ENCODE measurements around the gene ZNG1C.
"Not testable (repeated sequence)": the region's sequence is repeated elsewhere in the genome, so short reads cannot be mapped to it uniquely, and the experiment has no call there.

DNA sequence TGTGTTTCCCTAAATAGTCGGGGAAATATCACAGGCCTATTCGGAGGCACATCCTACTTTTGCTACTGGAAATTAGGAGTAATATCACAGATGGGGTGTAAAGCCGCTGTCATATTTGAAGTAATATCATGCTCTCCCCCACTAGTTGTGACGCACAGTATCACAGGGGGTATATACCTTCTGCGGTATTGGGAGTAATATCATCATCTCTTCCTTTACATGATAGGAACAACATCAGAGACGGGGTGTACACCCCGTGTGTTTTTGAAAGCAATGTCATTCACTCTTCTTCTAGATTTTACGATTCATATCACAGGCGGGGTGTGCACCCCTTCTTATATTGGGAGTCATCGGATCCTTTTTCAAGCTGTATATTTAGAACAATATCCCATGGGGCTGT is 76.4 kb downstream of the ZNG1C start:
- TF ChIP-seq, protein P1, sequence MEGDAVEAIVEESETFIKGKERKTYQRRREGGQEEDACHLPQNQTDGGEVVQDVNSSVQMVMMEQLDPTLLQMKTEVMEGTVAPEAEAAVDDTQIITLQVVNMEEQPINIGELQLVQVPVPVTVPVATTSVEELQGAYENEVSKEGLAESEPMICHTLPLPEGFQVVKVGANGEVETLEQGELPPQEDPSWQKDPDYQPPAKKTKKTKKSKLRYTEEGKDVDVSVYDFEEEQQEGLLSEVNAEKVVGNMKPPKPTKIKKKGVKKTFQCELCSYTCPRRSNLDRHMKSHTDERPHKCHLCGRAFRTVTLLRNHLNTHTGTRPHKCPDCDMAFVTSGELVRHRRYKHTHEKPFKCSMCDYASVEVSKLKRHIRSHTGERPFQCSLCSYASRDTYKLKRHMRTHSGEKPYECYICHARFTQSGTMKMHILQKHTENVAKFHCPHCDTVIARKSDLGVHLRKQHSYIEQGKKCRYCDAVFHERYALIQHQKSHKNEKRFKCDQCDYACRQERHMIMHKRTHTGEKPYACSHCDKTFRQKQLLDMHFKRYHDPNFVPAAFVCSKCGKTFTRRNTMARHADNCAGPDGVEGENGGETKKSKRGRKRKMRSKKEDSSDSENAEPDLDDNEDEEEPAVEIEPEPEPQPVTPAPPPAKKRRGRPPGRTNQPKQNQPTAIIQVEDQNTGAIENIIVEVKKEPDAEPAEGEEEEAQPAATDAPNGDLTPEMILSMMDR (IDR thresholded peaks at IDR 0.05), result not testable (repeated sequence)
- TF ChIP-seq POLR2A (IDR thresholded peaks at IDR 0.05); POLR2AphosphoS5 (IDR thresholded peaks at IDR 0.05); EP300 (IDR thresholded peaks at IDR 0.05; ENCODE audit: low read depth): not testable (repeated sequence)

Measured in transverse colon (tissue), 4 donors.